ENCODE results near the gene TM9SF2. TPM values are rescaled to one million over a fixed set of nuclear protein-coding genes. Genes with fewer than 3 reads are reported as not detected.

TM9SF2 gene
- polyA plus RNA-seq, 2 of the 4 experiments (the other 2 are of a cell fraction): 58.8 to 114 TPM

DNA sequence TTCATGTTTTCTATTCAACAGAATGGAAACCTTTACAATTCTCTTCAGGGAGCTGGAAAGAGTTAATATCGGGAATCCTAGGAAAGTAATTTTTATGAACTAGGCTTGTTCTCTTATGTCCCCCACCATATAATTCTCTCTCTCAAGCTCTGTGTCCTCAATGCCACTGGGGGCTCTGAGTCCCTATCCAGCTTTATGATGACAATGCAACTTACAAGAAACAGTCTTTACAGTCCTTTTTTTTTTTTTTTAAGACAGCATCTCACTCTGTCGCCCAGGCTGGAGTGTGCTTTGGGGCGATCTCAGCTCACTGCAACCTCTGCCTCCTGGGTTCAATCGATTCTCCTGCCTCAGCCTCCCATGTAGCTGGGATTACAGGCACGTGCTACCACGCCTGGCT, 31.2 kb upstream of the TM9SF2 start:
- TF ChIP-seq CBX8 (IDR thresholded peaks at IDR 0.05): no peak
- no peak for TF ChIP-seq MAZ (IDR thresholded peaks at IDR 0.05; ENCODE audit: borderline replicate concordance, low read depth, low read length)
- TF ChIP-seq, protein P1, sequence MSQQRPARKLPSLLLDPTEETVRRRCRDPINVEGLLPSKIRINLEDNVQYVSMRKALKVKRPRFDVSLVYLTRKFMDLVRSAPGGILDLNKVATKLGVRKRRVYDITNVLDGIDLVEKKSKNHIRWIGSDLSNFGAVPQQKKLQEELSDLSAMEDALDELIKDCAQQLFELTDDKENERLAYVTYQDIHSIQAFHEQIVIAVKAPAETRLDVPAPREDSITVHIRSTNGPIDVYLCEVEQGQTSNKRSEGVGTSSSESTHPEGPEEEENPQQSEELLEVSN (IDR thresholded peaks at IDR 0.05; ENCODE audit: borderline replicate concordance, low read depth): no peak
- TF ChIP-seq, protein P2, sequence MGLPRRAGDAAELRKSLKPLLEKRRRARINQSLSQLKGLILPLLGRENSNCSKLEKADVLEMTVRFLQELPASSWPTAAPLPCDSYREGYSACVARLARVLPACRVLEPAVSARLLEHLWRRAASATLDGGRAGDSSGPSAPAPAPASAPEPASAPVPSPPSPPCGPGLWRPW (IDR thresholded peaks at IDR 0.05): no peak
- TF ChIP-seq MAFK (IDR thresholded peaks at IDR 0.05; ENCODE audit: partially characterized antibody): no peak
- POLR2A ChIA-PET: interaction anchor here (0.7 kb wide), 1 partner anchor 33 kb away, joined by 4 read pairs; no protein-coding TSS in a partner anchor
- Histone ChIP-seq H3K4me2 (no peak overlapping the region), H3K4me3 (no peak overlapping the region), H3K27ac (no peak overlapping the region), H3K4me1 (no peaks in the 10 kb centered on the region), H3K9me3 (0 out of 3 replicates have a peak, but pooled peaks cover 6% of the 10 kb centered on the region)
- DNase-seq (ENCODE audit: low read depth in 1 of 2, low spot score in 1 of 2) (no peak), ATAC-seq (no peak), FAIRE-seq (no peak)
- 48% methylated on average over 6 of the region's 6 CpGs for WGBS (ENCODE audit: missing lambda C conversion rate)
- CTCF ChIA-PET: no interaction called here

DNA sequence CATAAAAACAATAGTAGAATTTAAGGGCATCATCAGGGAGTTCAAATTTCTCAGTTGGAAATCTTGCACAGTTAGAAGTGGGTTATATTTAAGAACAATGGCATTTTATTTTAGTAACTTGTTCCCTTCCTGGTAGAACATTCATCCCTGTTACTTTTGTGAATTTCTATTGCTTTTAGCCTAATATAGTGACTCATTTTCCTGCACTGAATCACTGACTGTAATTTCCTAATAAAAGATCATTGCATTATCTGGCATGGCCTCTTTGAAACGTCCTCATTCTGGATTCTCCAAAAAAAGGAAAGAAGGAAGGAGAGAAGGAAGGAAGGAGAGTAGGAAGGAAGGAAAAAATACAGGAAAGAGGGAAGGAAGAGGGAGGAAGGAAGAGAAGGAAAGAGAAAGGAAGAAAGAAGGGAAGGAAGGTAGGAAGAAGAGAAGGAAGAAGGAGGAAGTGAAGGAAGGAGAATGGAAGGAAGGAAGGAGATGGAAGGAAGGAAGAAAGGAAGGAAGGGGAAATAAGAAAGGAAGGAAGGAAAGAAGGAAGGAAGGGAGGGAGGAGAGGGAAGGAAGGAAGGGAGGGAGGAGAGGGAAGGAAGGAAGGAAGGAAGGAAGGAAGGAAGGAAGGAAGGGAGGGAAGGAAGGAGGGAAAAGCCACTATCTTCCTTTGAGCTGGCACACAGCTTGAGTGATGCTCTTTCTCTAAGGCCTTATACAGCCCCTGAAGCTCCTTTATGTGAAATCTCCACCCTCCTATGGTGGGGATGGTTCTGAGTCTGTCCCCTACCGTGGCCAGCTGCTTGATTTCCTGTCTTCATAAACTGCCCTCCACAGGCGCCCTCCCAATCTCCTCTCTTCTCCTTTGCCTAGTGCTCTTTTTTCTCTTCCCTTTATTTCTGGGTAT, 29.8 kb upstream of the TM9SF2 start:
- ChIA-PET CTCF (interaction anchor here (1.4 kb wide), 1 partner anchor 9 kb away, joined by 3 read pairs; no protein-coding TSS in a partner anchor), POLR2A (no interaction called here)
- no peak overlapping the region for H3K4me2 ChIP-seq
- WGBS (ENCODE audit: missing lambda C conversion rate): 33% methylated on average over 3 of the region's 3 CpGs
- TF ChIP-seq ZNF302 (CRISPR knock-in tag; IDR thresholded peaks at IDR 0.05) (no peak), KDM1A (IDR thresholded peaks at IDR 0.05; ENCODE audit: low read depth) (no peak), HOXB5 (CRISPR knock-in tag; IDR thresholded peaks at IDR 0.05) (no peak), CHD2 (IDR thresholded peaks at IDR 0.05; ENCODE audit: low read length, partially characterized antibody) (no peak), ZC3H11A (IDR thresholded peaks at IDR 0.05) (no peak), RAD21 (conservative IDR thresholded peaks at IDR 0.05 in 1 of 2, IDR thresholded peaks at IDR 0.05 in 1 of 2) (no peak)
- TF ChIP-seq, protein P3, sequence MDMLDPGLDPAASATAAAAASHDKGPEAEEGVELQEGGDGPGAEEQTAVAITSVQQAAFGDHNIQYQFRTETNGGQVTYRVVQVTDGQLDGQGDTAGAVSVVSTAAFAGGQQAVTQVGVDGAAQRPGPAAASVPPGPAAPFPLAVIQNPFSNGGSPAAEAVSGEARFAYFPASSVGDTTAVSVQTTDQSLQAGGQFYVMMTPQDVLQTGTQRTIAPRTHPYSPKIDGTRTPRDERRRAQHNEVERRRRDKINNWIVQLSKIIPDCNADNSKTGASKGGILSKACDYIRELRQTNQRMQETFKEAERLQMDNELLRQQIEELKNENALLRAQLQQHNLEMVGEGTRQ (IDR thresholded peaks at IDR 0.05): no peak
- H3K4me1 ChIP-seq: no peaks in the 10 kb centered on the region
- DNase-seq (ENCODE audit: low read depth in 1 of 2, low spot score in 1 of 2) (no peak), ATAC-seq (no peak), FAIRE-seq (no peak)
- no peak overlapping the region for H3K4me3 ChIP-seq
- 0 out of 3 replicates have a peak, but pooled peaks cover 6% of the 10 kb centered on the region for H3K9me3 ChIP-seq
- H3K27ac ChIP-seq: no peak overlapping the region

DNA sequence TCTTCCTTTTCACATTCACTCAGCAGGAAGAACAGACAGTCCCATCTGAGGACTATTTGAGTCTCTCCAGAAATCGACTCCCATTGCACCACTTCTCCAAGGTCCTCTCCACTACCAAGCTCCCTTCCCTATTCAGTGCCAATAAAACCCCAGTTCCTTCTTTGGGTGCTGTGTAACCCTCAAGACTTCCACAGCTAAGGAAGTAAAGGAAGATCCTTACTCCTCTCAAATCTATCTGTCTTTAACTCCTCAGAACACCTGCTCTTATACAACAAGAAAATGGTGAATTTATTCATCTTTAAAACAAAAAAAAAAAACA, 29.2 kb upstream of the TM9SF2 start:
- FAIRE-seq (no peak), DNase-seq (ENCODE audit: low read depth in 1 of 2, low spot score in 1 of 2) (no peak), ATAC-seq (no peak)
- ChIA-PET CTCF (interaction anchor here (1.4 kb wide), 1 partner anchor 9 kb away, joined by 3 read pairs; no protein-coding TSS in a partner anchor), POLR2A (no interaction called here)
- Histone ChIP-seq H3K9me3 (0 out of 3 replicates have a peak, but pooled peaks cover 6% of the 10 kb centered on the region), H3K27ac (no peak overlapping the region), H3K4me3 (no peak overlapping the region), H3K4me1 (no peaks in the 10 kb centered on the region), H3K4me2 (no peak overlapping the region)
- 52% methylated on average over 1 of the region's 1 CpG for WGBS (ENCODE audit: missing lambda C conversion rate)
- TF ChIP-seq, protein P4, sequence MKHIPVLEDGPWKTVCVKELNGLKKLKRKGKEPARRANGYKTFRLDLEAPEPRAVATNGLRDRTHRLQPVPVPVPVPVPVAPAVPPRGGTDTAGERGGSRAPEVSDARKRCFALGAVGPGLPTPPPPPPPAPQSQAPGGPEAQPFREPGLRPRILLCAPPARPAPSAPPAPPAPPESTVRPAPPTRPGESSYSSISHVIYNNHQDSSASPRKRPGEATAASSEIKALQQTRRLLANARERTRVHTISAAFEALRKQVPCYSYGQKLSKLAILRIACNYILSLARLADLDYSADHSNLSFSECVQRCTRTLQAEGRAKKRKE (CRISPR knock-in tag; IDR thresholded peaks at IDR 0.05; ENCODE audit: low read depth): no peak
- TF ChIP-seq ZSCAN20 (CRISPR knock-in tag; IDR thresholded peaks at IDR 0.05): no peak
- TF ChIP-seq RCOR1 (IDR thresholded peaks at IDR 0.05; ENCODE audit: low read depth, low read length): no peak
- TF ChIP-seq EHF (CRISPR knock-in tag; IDR thresholded peaks at IDR 0.05): no peak
- TF ChIP-seq NFE2L2 (conservative IDR thresholded peaks at IDR 0.05; ENCODE audit: low read length): no peak
- TF ChIP-seq, protein P5, sequence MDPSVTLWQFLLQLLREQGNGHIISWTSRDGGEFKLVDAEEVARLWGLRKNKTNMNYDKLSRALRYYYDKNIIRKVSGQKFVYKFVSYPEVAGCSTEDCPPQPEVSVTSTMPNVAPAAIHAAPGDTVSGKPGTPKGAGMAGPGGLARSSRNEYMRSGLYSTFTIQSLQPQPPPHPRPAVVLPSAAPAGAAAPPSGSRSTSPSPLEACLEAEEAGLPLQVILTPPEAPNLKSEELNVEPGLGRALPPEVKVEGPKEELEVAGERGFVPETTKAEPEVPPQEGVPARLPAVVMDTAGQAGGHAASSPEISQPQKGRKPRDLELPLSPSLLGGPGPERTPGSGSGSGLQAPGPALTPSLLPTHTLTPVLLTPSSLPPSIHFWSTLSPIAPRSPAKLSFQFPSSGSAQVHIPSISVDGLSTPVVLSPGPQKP (IDR thresholded peaks at IDR 0.05; ENCODE audit: low read depth, low read length): no peak
